ENCODE measurements around the gene LHFPL3. TPM values are rescaled to one million over a fixed set of nuclear protein-coding genes. Genes with fewer than 3 reads are reported as not detected.

Gene LHFPL3
- total RNA-seq, 4 donors from 2014 or later, result not detected

GRCh38 chr7:104951546-104951945 is 623.1 kb downstream of the LHFPL3 start:
- H3K27ac ChIP-seq, result peak overlapping the region; percentile 23 to 77 (median 60)
- H3K4me1 ChIP-seq, result peaks cover 2 to 9% (median 5%) of the 10 kb centered on the region in 3 donors
- H3K27me3 ChIP-seq, result no peaks in the 10 kb centered on the region
- DNase-seq, result no peak
- H3K9me3 ChIP-seq, result no peaks in the 10 kb centered on the region
- intact Hi-C loops (cut with DNase I), result no loop called here
- H3K36me3 ChIP-seq, result no peaks in the 10 kb centered on the region
- WGBS, 2 donors, result 68% methylated on average over 5 to 7 of the region's 7 CpGs
- TF ChIP-seq CTCF (IDR thresholded peaks at IDR 0.05), result no peak
- TF ChIP-seq POLR2A (IDR thresholded peaks at IDR 0.05), result no peak
- no peak overlapping the region for H3K4me3 ChIP-seq

GRCh38 chr7:104955276-104955675 is 626.9 kb downstream of the LHFPL3 start:
- Histone ChIP-seq H3K27ac (no peak overlapping the region), H3K27me3 (no peaks in the 10 kb centered on the region), H3K36me3 (no peaks in the 10 kb centered on the region), H3K4me3 (no peak overlapping the region), H3K9me3 (no peaks in the 10 kb centered on the region), H3K4me1 (peaks cover 4 to 30% (median 21%) of the 10 kb centered on the region in 3 donors)
- intact Hi-C loops (cut with DNase I), result no loop called here
- DNase-seq, result no peak
- WGBS, 2 donors, result 68 to 94% methylated on average over 2 of the region's 2 CpGs
- TF ChIP-seq CTCF (IDR thresholded peaks at IDR 0.05), result no peak
- TF ChIP-seq POLR2A (IDR thresholded peaks at IDR 0.05), result no peak

Small RNA genes lying within 50 kb of the gene (small RNA-seq; reads per million reads assigned to genes)
- 0 reads per million in 4 donors for gene RN7SL8P

Other genes starting within 250 kb of the LHFPL3 start
- gene ORC5, start 120.6 kb upstream of the LHFPL3 start, total RNA-seq, result 10 to 100 TPM in 3 of 4 donors, 1 to 10 TPM in 1; 4.3 to 21.6 (median 19.6) TPM

Data from esophagus squamous epithelium (tissue), 5 donors.